GM12873 (cell line): Measurements from ENCODE around the gene VWA3A.

Experiments
- CTCF ChIP-seq: IDR thresholded peaks from 2 replicates; pipeline ENCODE4 v1.5.1; 2012; ENCODE audit warnings: low read depth, mild to moderate bottlenecking, moderate library complexity, low read length, control low read depth; ENCODE audit not compliant: insufficient read depth; ENCODE audit errors: missing control alignments

Gene VWA3A

GRCh38 chr16:22077700-22078313, 14.5 kb upstream of the VWA3A start:
- peak; percentile 78 for TF ChIP-seq CTCF

GRCh38 chr16:22078656-22079055, 13.7 kb upstream of the VWA3A start:
- no peak for TF ChIP-seq CTCF

- TF ChIP-seq CTCF, result no peak
Measured at GRCh38 chr16:22081050-22081449, 11.3 kb upstream of the VWA3A start.

GRCh38 chr16:22086440-22086839, 5.9 kb upstream of the VWA3A start:
- TF ChIP-seq CTCF, result no peak

GRCh38 chr16:22088642-22089041, 3.7 kb upstream of the VWA3A start:
- TF ChIP-seq CTCF, result no peak

- TF ChIP-seq CTCF, result no peak
Measured at GRCh38 chr16:22089910-22090309, 2.4 kb upstream of the VWA3A start.

GRCh38 chr16:22091721-22092120, 620 bp upstream of the VWA3A start:
- TF ChIP-seq CTCF, result no peak
